H9 (cell line): ENCODE results near the gene MATN1. TPM values are rescaled to one million over a fixed set of nuclear protein-coding genes. Genes with fewer than 3 reads are reported as not detected.

Source experiments
- DNase-seq: peaks from one replicate; pipeline ENCODE4 v3.0.0-alpha.2; 2017
- H2AFZ ChIP-seq: one replicate; pipeline ENCODE4 v1.6.1; 2013; ENCODE audit warnings: mild to moderate bottlenecking, low read length, control low read depth, moderate library complexity
- H2AK5ac ChIP-seq: 2 replicates; pipeline ENCODE4 v1.6.1; 2013; ENCODE audit warnings: low read length, control low read depth, mixed read lengths; ENCODE audit not compliant: insufficient read length
- H2BK120ac ChIP-seq: one replicate; pipeline ENCODE4 v1.6.1; 2013; ENCODE audit warnings: low read depth, mild to moderate bottlenecking, low read length, control low read depth, inconsistent platforms; ENCODE audit not compliant: poor library complexity, severe bottlenecking
- H2BK12ac ChIP-seq: 2 replicates; pipeline ENCODE4 v1.6.1; 2013; ENCODE audit warnings: low read length, control low read depth, mixed read lengths, low read depth; ENCODE audit not compliant: insufficient read length
- H2BK15ac ChIP-seq: 2 replicates; pipeline ENCODE4 v1.6.1; 2013; ENCODE audit warnings: low read depth, low read length, control low read depth
- H2BK20ac ChIP-seq: one replicate; pipeline ENCODE4 v1.6.1; 2013; ENCODE audit warnings: low read depth, mild to moderate bottlenecking, low read length, control low read depth, inconsistent platforms; ENCODE audit not compliant: poor library complexity, severe bottlenecking
- H2BK5ac ChIP-seq: 2 replicates; pipeline ENCODE4 v1.6.1; 2013; ENCODE audit warnings: low read length, control low read depth, mixed read lengths; ENCODE audit not compliant: insufficient read length
- H3K14ac ChIP-seq: 2 replicates; pipeline ENCODE4 v1.6.1; 2013; ENCODE audit warnings: low read length, control low read depth; ENCODE audit not compliant: insufficient read depth
- H3K18ac ChIP-seq: 2 replicates; pipeline ENCODE4 v1.6.1; 2013; ENCODE audit warnings: low read depth, mild to moderate bottlenecking, mixed read lengths, low read length, control low read depth; ENCODE audit not compliant: insufficient read length
- H3K23ac ChIP-seq: 2 replicates; pipeline ENCODE4 v1.6.1; 2013; ENCODE audit warnings: low read length, control low read depth, mixed read lengths, low read depth; ENCODE audit not compliant: insufficient read length
- H3K23me2 ChIP-seq: 2 replicates; pipeline ENCODE4 v1.6.1; 2013; ENCODE audit warnings: low read depth, mild to moderate bottlenecking, mixed read lengths, low read length, control low read depth; ENCODE audit not compliant: insufficient read length, poor library complexity, severe bottlenecking
- H3K27ac ChIP-seq: 2 replicates; pipeline ENCODE4 v1.5.1; 2013; ENCODE audit warnings: low read length, control low read depth, mixed read lengths, low read depth; ENCODE audit not compliant: insufficient read length
- H3K27me3 ChIP-seq: 2 replicates; pipeline ENCODE4 v1.6.1; 2013; ENCODE audit warnings: low read length, control low read depth, inconsistent platforms; ENCODE audit not compliant: insufficient read depth
- H3K4ac ChIP-seq: 2 replicates; pipeline ENCODE4 v1.6.1; 2013; ENCODE audit warnings: low read depth, mild to moderate bottlenecking, control low read depth, inconsistent platforms, low read length, moderate library complexity
- H3K4me1 ChIP-seq: 2 replicates; pipeline ENCODE4 v1.6.1; 2013; ENCODE audit warnings: low read length, control low read depth, inconsistent platforms; ENCODE audit not compliant: insufficient read depth
- H3K4me2 ChIP-seq: 2 replicates; pipeline ENCODE4 v1.6.1; 2013; ENCODE audit warnings: low read length, control low read depth, mixed read lengths; ENCODE audit not compliant: insufficient read length, insufficient read depth
- H3K56ac ChIP-seq: 2 replicates; pipeline ENCODE4 v1.6.1; 2013; ENCODE audit warnings: low read depth, mild to moderate bottlenecking, mixed read lengths, low read length, control low read depth; ENCODE audit not compliant: insufficient read length
- H3K79me1 ChIP-seq: 2 replicates; pipeline ENCODE4 v1.6.1; 2013; ENCODE audit warnings: low read depth, mild to moderate bottlenecking, moderate library complexity, low read length, control low read depth, inconsistent platforms; ENCODE audit not compliant: insufficient read depth, poor library complexity, severe bottlenecking
- H3K79me2 ChIP-seq: 2 replicates; pipeline ENCODE4 v1.6.1; 2013; ENCODE audit warnings: low read length, control low read depth, inconsistent platforms; ENCODE audit not compliant: insufficient read depth
- H3K9ac ChIP-seq: 2 replicates; pipeline ENCODE4 v1.6.1; 2013; ENCODE audit warnings: low read length, control low read depth, mixed read lengths; ENCODE audit not compliant: insufficient read length; ENCODE audit errors: extremely low read depth
- H3K9me3 ChIP-seq: one replicate; pipeline ENCODE4 v1.6.1; 2013; ENCODE audit warnings: low read depth, low read length, inconsistent platforms; ENCODE audit not compliant: control insufficient read depth
- H3T11ph ChIP-seq: one replicate; pipeline ENCODE4 v1.6.1; 2013; ENCODE audit warnings: mild to moderate bottlenecking, low read length, control low read depth, inconsistent platforms
- H4K20me1 ChIP-seq: one replicate; pipeline ENCODE4 v1.6.1; 2013; ENCODE audit not compliant: control insufficient read depth, insufficient read length, insufficient read depth
- H4K5ac ChIP-seq: 2 replicates; pipeline ENCODE4 v1.6.1; 2013; ENCODE audit warnings: low read depth, mild to moderate bottlenecking, mixed read lengths, low read length, control low read depth; ENCODE audit not compliant: insufficient read length
- H4K8ac ChIP-seq: replicated peaks from 2 replicates; pipeline ENCODE4 v1.6.1; 2013; ENCODE audit warnings: low read length, control low read depth, mixed read lengths, low read depth; ENCODE audit not compliant: insufficient read length
- H4K91ac ChIP-seq: 2 replicates; pipeline ENCODE4 v1.6.1; 2013; ENCODE audit warnings: low read depth, mild to moderate bottlenecking, moderate library complexity, mixed read lengths, low read length, control low read depth; ENCODE audit not compliant: insufficient read length
- H3K27ac Mint-ChIP-seq, 3 experiments: 2 replicates in 2 of 3; 3 replicates in 1 of 3; pipeline ENCODE4 v1.8.0; 2020 to 2021; ENCODE audit warnings: mixed read lengths in 3 of 3, mild to moderate bottlenecking in 1 of 3, moderate library complexity in 1 of 3
- H3K27me3 Mint-ChIP-seq: 2 replicates; pipeline ENCODE4 v1.8.0; 2021; ENCODE audit warnings: low read depth, mild to moderate bottlenecking, moderate library complexity, mixed read lengths
- H3K36me3 Mint-ChIP-seq, 3 experiments: 2 replicates in 2 of 3; 3 replicates in 1 of 3; pipeline ENCODE4 v1.8.0; 2020 to 2021; ENCODE audit warnings: low read depth in 3 of 3, mixed read lengths in 3 of 3; ENCODE audit not compliant: insufficient read depth in 1 of 3
- H3K4me1 Mint-ChIP-seq, 2 experiments: 2 replicates each; pipeline ENCODE4 v1.8.0; 2020; ENCODE audit warnings: mixed read lengths in 2 of 2
- H3K4me3 Mint-ChIP-seq, 2 experiments: 2 replicates in 1 of 2; 3 replicates in 1 of 2; pipeline ENCODE4 v1.8.0; 2020 to 2021; ENCODE audit warnings: mild to moderate bottlenecking in 2 of 2, mixed read lengths in 2 of 2, moderate library complexity in 1 of 2
- H3K9me3 Mint-ChIP-seq, 2 experiments: 2 replicates in 1 of 2; 3 replicates in 1 of 2; pipeline ENCODE4 v1.8.0; 2020; ENCODE audit warnings: mild to moderate bottlenecking in 2 of 2, mixed read lengths in 2 of 2, moderate library complexity in 1 of 2
- CTCF ChIP-seq: fragments of 200-600 bp; sonication (generic); conservative IDR thresholded peaks from 3 replicates; pipeline ENCODE4 v1.8.0; 2021; ENCODE audit warnings: antibody characterized with exemption, mild to moderate bottlenecking
- WGBS: extraction: QIAGEN DNeasy Blood & Tissue Kit; methylation state at CpG from one replicate; pipeline ENCODE4 v1.1.7; 2013; ENCODE audit warnings: missing lambda C conversion rate, low lambda C conversion rate, mixed read lengths; ENCODE audit not compliant: insufficient read length; ENCODE audit errors: extremely low coverage; 5-methylcytosine and 5-hydroxymethylcytosine counted together
- total RNA-seq: library from RNA; stranded (reverse); gene quantifications from 2 replicates; pipeline ENCODE4 v1.2.1, GENCODE V29; 2021

MATN1 gene
- total RNA-seq, 1 experiment from 2014 or later, result not detected

GRCh38 chr1:30771005-30771404, 47.6 kb upstream of the MATN1 start:
- no peak overlapping the region for H4K91ac ChIP-seq
- H2BK15ac ChIP-seq, result no peak overlapping the region
- no peak overlapping the region for H3K27ac ChIP-seq
- no peaks in the 10 kb centered on the region for H3K9me3 ChIP-seq
- no peak overlapping the region for H4K5ac ChIP-seq
- H3K79me1 ChIP-seq, result no peaks in the 10 kb centered on the region
- no peak overlapping the region for H2AK5ac ChIP-seq
- H3K4me1 Mint-ChIP-seq, result peaks cover 3 to 11% of the 10 kb centered on the region in 2 experiments; a peak in 3 of 4 replicates
- H3K4ac ChIP-seq, result no peak overlapping the region
- no peak overlapping the region for H2BK5ac ChIP-seq
- H3K27ac Mint-ChIP-seq, result no peak overlapping the region; a peak in 2 of 7 replicates
- no peaks in the 10 kb centered on the region for H3K23me2 ChIP-seq
- no peak overlapping the region for H3K4me2 ChIP-seq
- no peaks in the 10 kb centered on the region for H3K4me1 ChIP-seq
- whole genome bisulfite sequencing, result no CpG with 5 or more reads among the region's 6 CpGs
- H4K8ac ChIP-seq, result no peak overlapping the region
- no peaks in the 10 kb centered on the region for H3K79me2 ChIP-seq
- no peak for DNase-seq
- H3K18ac ChIP-seq, result no peak overlapping the region
- H4K20me1 ChIP-seq, result no peaks in the 10 kb centered on the region
- H3K14ac ChIP-seq, result no peak overlapping the region
- no peak overlapping the region for H3K23ac ChIP-seq
- H3K4me3 Mint-ChIP-seq, result no peak overlapping the region
- no peak for TF ChIP-seq CTCF
- no peak overlapping the region for H3K56ac ChIP-seq
- H3K9ac ChIP-seq, result no peak overlapping the region
- H2BK20ac ChIP-seq, result no peak overlapping the region
- no peak overlapping the region for H3T11ph ChIP-seq
- peaks cover 1% of the 10 kb centered on the region for H3K27me3 Mint-ChIP-seq
- no peak overlapping the region for H2BK12ac ChIP-seq
- no peak overlapping the region for H2AFZ ChIP-seq
- no peaks in the 10 kb centered on the region; the same call in 1 of the 2 replicates for H3K27me3 ChIP-seq
- H3K36me3 Mint-ChIP-seq, result no peaks in the 10 kb centered on the region
- no peaks in the 10 kb centered on the region; a peak in 1 of 5 replicates for H3K9me3 Mint-ChIP-seq
- no peak overlapping the region for H2BK120ac ChIP-seq
